Activated T-cell treated with anti-CD3 and anti-CD28 coated beads, Interleukin-2, amount 50 U/mL, for 4 hours (primary cell): ENCODE results near the gene PLCB1. TPM values are rescaled to one million over a fixed set of nuclear protein-coding genes. Genes with fewer than 3 reads are reported as not detected.
"Not testable (repeated sequence)": the region's sequence is repeated elsewhere in the genome, so short reads cannot be mapped to it uniquely, and the experiment has no call there.

Source experiments
- ATAC-seq, 2 donors: fragments of 200-7000 bp; cut with Tn5 transposase; one replicate each; pipeline ENCODE4 v1.10.0; 2021
- DNase-seq: peaks from one replicate; pipeline ENCODE4 v3.0.0-alpha.2; 2020
- H3K27me3 Mint-ChIP-seq: one replicate; pipeline ENCODE4 v1.8.0; 2021; ENCODE audit warnings: low read depth, mixed read lengths
- H3K36me3 Mint-ChIP-seq: one replicate; pipeline ENCODE4 v1.8.0; 2022; ENCODE audit warnings: mixed read lengths; ENCODE audit not compliant: insufficient read depth
- H3K4me1 Mint-ChIP-seq: one replicate; pipeline ENCODE4 v1.8.0; 2021; ENCODE audit warnings: low read depth, mixed read lengths
- H3K4me3 Mint-ChIP-seq: one replicate; pipeline ENCODE4 v1.8.0; 2021; ENCODE audit warnings: mild to moderate bottlenecking, moderate library complexity, mixed read lengths
- H3K9me3 Mint-ChIP-seq: one replicate; pipeline ENCODE4 v1.8.0; 2021; ENCODE audit warnings: mixed read lengths
- total RNA-seq, 3 donors: library from RNA; stranded (reverse); gene quantifications; one replicate each; pipeline ENCODE4 v1.2.1, GENCODE V29; 2021

PLCB1 gene
- total RNA-seq, 3 donors from 2014 or later: 0.91 to 6.0 (median 2.8) TPM

DNA sequence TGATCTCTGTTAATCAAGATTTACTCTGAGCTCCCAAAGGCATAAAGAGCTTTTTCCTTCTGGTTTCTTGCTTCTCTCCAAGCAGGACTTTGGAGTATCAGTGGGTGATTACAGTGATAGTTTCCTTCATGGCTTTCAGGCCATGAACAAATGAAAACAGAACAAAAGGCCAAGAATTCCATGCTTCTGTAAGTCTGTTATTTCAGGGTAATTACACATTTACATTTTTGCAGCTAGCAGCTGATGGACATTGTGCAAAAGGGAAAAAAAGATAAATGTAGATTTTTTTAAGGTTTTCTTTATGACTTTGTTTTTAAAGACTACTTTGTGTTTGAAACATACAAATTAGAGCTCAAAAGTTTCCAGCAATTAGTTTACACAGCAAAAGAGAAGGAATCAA, 441.6 kb downstream of the PLCB1 start:
- H3K27me3 Mint-ChIP-seq: no peaks in the 10 kb centered on the region
- H3K36me3 Mint-ChIP-seq: no peaks in the 10 kb centered on the region
- H3K4me1 Mint-ChIP-seq: no peaks in the 10 kb centered on the region
- ATAC-seq (no peak), DNase-seq (no peak)
- no peaks in the 10 kb centered on the region for H3K9me3 Mint-ChIP-seq
- H3K4me3 Mint-ChIP-seq: no peak overlapping the region

DNA sequence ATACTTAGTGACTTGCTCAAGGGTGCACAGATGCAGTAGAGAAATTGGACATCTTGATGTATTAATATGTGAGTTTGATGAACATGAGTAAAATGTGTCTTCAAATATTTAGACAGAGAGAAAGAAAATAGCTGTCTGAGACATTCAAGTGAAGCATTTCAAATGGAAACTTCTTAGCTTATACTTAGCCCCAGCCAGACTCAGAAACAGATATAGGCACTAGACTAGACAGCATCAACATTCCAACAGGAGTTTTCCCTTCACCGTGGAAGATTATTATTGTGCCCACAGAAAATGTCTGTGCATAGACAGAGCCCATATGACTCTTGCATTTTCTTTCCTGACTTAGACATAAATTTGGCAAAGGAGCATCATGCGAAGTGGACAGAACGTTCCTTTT, 443.0 kb downstream of the PLCB1 start:
- Mint-ChIP-seq H3K27me3 (no peaks in the 10 kb centered on the region), H3K4me1 (no peaks in the 10 kb centered on the region)

DNA sequence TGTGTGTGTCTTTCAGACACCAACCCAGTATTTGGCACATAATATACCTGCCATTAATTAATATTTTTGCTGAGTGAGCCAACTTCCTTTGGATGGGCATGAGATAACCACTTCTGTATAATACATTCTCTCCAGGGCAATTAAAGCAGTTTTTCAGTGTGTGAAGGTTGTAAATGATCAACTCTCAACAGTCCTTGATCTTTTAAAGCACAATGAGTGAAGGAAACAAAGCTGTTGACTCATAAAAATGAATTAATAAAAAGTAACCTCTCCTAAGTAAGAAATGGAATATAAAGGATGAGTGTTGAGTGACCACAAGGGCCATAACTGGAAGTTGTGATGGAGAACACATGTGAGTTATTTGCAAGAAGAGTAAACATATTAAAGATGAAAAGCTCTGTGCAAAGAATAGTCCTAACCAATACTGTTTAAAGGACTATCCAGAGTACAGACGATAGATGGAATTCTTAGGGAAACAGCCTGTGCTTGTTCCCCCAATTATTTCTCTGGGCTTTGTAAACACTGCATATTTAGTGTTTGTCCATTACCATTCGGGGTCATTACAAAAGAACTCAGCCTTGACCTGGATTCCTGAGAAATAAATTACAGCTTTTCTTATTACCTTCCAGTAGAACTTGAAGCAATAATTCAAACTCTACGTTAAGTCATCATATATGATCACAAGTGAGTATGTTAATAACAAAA, 446.2 kb downstream of the PLCB1 start:
- H3K27me3 Mint-ChIP-seq: no peaks in the 10 kb centered on the region
- no peaks in the 10 kb centered on the region for H3K36me3 Mint-ChIP-seq
- DNase-seq: no peak
- no peaks in the 10 kb centered on the region for H3K4me1 Mint-ChIP-seq
- no peaks in the 10 kb centered on the region for H3K9me3 Mint-ChIP-seq
- no peak overlapping the region for H3K4me3 Mint-ChIP-seq
- no peak for ATAC-seq

More for the DNA sequence above, 443.0 kb downstream of the PLCB1 start:
- H3K4me3 Mint-ChIP-seq: no peak overlapping the region
- DNase-seq (no peak), ATAC-seq (no peak)
- H3K9me3 Mint-ChIP-seq: no peaks in the 10 kb centered on the region
- no peaks in the 10 kb centered on the region for H3K36me3 Mint-ChIP-seq

DNA sequence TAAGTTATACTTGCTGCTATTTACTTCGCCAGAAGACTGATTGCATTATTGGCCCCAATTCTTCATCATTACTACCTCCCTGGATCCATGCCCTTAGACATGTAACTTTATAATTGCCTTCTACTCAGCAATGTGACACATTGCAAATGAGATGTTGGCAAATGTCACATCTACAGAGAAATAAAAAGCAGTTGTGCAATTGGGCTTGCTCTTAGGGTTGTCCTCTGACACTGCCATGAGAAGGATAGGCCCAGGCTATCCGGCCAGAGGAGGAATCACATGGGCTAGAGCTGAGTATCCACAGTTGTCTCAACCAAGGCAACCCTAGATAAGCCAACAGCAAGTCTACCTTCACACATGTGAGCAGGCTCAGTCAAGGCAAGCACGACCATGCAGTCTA, 447.0 kb downstream of the PLCB1 start:
- H3K36me3 Mint-ChIP-seq: no peaks in the 10 kb centered on the region

DNA sequence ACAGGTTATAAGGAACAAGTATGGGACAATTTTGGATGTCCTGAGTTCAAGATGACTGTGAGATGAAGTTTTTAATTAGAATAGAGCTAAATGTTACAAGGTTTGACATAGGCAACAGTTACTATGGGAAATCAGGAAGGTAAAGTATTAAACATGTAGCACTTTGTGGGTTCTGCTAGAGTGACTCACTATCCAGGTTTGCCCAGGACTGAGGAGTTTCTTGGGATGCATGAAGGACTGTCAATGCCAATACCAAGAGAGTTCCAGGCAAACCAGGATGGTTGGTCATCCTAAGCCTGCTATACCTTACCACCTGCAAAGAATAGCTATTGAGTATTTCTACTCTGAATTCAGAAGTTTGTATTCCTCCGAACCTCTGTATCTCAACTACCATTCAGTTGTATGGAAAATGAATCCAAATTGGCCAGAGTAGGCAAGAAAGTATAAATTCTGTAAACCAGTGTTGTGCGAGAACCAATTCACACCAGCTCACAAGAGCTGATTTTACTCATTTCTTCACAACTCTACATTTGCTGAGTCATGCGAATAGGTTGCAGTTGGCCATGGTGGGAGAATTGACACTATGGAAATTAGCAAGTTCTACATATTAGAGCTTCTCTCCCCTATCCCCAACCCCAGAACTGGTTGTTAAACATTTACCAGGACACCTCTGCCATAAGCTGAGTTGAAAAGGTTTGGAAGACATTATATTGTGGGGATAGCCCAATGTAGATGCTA, 449.5 kb downstream of the PLCB1 start:
- no peak overlapping the region for H3K4me3 Mint-ChIP-seq
- H3K9me3 Mint-ChIP-seq: no peaks in the 10 kb centered on the region
- H3K4me1 Mint-ChIP-seq: no peaks in the 10 kb centered on the region
- H3K27me3 Mint-ChIP-seq: no peaks in the 10 kb centered on the region
- no peaks in the 10 kb centered on the region for H3K36me3 Mint-ChIP-seq
- DNase-seq: no peak
- no peak for ATAC-seq

More for the DNA sequence above, 447.0 kb downstream of the PLCB1 start:
- H3K9me3 Mint-ChIP-seq: no peaks in the 10 kb centered on the region
- H3K4me1 Mint-ChIP-seq: no peaks in the 10 kb centered on the region
- H3K4me3 Mint-ChIP-seq: no peak overlapping the region
- DNase-seq: no peak
- ATAC-seq: no peak
- no peaks in the 10 kb centered on the region for H3K27me3 Mint-ChIP-seq

DNA sequence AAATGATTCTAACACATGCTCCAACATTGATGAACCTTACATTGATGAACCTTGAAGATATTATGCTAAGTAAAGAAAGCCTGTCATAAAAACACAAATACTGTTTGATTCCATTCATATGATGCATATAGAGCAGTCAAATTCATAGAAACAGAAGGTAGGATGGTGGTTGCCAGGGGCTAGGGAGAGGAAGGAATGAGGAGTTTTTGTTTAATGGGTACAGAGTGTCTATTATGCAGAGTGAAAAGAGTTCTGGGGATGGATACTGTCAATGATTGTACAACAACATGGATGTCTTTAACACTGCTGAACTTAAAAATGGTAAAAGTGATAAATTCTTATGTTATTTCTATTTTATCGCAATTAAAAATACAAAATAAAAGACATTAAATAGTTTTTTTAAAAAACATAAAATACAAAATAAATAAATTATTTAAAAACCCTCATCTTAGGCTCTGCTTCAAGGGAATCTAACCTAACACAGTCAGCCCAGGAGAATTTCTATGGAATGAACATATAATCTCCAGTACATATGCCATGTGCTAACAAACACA, 451.0 kb downstream of the PLCB1 start:
- H3K9me3 Mint-ChIP-seq: no peaks in the 10 kb centered on the region
- no peaks in the 10 kb centered on the region for H3K36me3 Mint-ChIP-seq
- ATAC-seq: no peak
- H3K27me3 Mint-ChIP-seq: no peaks in the 10 kb centered on the region
- H3K4me1 Mint-ChIP-seq: no peaks in the 10 kb centered on the region
- DNase-seq: no peak
- no peak overlapping the region for H3K4me3 Mint-ChIP-seq

DNA sequence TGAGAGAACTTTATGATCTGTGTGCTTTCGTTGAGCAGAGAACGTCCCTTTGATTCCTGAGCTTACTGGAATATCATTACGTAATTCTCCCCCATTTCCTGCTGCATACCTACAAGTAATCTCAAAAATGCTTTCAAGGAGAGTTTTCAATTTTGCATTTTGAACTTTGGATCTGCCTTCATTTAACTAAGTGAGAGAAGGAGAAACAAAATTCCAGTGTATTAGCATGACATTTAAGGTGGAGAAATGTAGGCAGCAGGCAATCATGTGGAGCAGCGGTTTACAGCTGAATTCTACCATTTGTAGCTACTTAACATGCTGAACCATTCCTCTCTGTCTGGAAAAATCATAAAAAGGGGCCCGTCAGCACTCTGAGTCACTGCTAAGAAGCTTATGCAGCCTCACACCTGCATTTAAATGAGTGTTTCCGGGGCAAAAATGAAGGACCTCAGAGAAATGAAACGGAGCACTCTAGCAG, 451.5 kb downstream of the PLCB1 start:
- ATAC-seq: no peak
- Mint-ChIP-seq H3K4me1 (no peaks in the 10 kb centered on the region), H3K4me3 (no peak overlapping the region), H3K27me3 (no peaks in the 10 kb centered on the region), H3K36me3 (no peaks in the 10 kb centered on the region), H3K9me3 (no peaks in the 10 kb centered on the region)
- DNase-seq: no peak

DNA sequence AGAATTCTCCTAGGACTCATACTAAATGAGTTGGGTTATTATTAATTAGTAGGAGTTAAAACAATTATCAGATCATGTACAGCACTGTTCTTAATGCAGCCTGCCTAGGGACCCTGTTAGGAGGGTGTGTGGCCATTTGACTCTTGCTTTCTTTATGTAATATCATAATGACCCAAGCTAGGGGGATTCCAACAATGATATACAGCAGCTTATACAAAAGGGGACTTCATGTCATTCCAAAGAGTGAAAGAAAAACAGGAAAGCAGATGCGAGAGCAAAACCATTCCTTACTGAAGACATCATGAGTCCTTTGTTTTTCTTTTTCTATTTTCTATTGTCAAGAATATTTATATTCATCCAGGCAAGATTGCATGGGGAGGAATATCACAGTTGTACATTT, 455.2 kb downstream of the PLCB1 start:
- DNase-seq: no peak
- ATAC-seq: no peak
- H3K4me1 Mint-ChIP-seq: no peaks in the 10 kb centered on the region
- no peaks in the 10 kb centered on the region for H3K9me3 Mint-ChIP-seq
- H3K27me3 Mint-ChIP-seq: no peaks in the 10 kb centered on the region
- H3K4me3 Mint-ChIP-seq: no peak overlapping the region
- H3K36me3 Mint-ChIP-seq: no peaks in the 10 kb centered on the region

DNA sequence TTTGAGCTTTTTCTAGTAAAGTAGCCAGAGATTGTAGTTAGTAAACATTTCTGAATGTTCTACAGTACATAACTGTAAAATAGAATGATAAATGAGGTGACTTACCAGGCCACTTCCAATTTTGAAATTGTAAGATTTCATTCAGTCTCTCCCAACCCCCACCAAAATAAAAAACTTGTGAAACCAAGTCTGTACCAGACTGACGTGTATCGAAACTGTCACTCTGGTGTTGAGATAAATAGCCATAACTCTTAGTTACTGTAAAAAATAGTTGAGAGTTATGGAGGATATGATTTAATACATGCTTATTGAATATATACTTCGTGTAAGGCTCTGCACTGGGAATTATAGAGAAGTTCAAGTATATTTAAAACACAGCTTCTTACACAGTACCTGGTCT, 455.7 kb downstream of the PLCB1 start:
- Mint-ChIP-seq H3K4me1 (no peaks in the 10 kb centered on the region), H3K4me3 (no peak overlapping the region), H3K9me3 (no peaks in the 10 kb centered on the region), H3K27me3 (no peaks in the 10 kb centered on the region), H3K36me3 (no peaks in the 10 kb centered on the region)
- ATAC-seq (no peak), DNase-seq (no peak)

DNA sequence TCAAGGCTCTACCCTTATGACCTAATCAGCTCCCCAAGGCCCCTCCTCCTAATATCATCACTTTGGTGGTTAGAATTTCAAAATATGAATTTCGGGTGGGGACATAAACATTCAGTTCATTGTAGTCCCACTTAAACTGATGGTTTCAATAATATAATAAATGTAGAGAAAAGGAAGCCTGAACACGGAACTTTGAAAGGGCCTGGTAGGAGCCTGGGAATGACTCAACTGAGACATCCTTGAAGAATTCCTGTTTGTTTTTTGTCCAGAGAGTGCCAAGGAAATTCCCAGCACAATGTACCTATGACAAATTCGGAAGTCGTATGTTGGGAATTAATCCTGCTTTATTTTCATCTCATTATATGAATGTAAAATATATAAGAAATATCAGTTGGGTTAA, 457.9 kb downstream of the PLCB1 start:
- H3K27me3 Mint-ChIP-seq: no peaks in the 10 kb centered on the region
- ATAC-seq: no peak
- H3K4me3 Mint-ChIP-seq: no peak overlapping the region
- no peaks in the 10 kb centered on the region for H3K36me3 Mint-ChIP-seq
- no peak for DNase-seq
- no peaks in the 10 kb centered on the region for H3K4me1 Mint-ChIP-seq
- H3K9me3 Mint-ChIP-seq: no peaks in the 10 kb centered on the region

DNA sequence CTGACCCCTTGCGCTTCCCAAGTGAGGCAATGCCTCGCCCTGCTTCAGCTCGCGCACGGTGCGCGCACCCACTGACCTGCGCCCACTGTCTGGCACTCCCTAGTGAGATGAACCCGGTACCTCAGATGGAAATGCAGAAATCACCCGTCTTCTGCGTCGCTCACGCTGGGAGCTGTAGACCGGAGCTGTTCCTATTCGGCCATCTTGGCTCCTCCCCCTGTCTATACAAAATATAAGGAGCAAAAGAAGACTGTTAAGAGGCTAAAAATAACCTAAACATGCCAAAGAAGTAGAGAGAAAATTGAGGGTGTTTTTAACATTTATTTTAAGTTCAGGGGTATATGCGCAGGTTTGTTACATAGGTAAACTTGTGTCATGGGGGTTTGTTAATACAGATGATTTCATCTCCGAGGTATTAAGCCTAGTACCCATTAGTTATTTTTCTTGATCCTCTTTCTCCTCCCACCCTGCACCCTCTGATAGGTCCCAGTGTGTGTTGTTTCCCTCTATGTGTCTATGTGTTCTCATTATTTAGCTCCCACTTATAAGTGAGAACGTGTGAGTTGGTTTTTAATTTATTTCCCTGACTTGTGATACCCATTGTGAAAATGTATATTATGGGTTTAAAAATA, 469.0 kb downstream of the PLCB1 start:
- DNase-seq, ATAC-seq, H3K27me3 Mint-ChIP-seq, H3K4me3 Mint-ChIP-seq, H3K9me3 Mint-ChIP-seq, H3K36me3 Mint-ChIP-seq: not testable (repeated sequence)
- H3K4me1 Mint-ChIP-seq: peaks cover 22% of the 10 kb centered on the region

DNA sequence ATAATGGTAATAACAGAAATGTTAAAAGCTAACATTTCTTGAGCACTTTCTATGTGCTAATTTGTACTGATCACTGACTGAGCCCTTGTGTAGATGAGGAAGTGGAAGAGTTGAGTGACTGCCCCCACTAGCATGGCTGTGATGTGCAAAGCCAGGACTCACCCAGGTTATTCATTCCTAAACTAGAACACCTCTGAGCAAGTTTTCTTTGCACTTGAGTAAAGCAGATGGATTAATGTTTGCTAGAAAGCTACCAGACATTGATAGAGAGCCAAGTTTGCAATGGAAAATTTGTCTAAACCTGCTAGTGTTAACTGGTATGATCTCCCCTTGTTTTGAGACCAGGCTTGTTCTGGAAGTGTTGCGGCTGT, 469.5 kb downstream of the PLCB1 start:
- H3K9me3 Mint-ChIP-seq: peaks cover 10% of the 10 kb centered on the region
- ATAC-seq (no peak), DNase-seq (no peak)
- H3K27me3 Mint-ChIP-seq: no peaks in the 10 kb centered on the region
- no peak overlapping the region for H3K4me3 Mint-ChIP-seq
- H3K4me1 Mint-ChIP-seq: peaks cover 22% of the 10 kb centered on the region
- no peaks in the 10 kb centered on the region for H3K36me3 Mint-ChIP-seq

DNA sequence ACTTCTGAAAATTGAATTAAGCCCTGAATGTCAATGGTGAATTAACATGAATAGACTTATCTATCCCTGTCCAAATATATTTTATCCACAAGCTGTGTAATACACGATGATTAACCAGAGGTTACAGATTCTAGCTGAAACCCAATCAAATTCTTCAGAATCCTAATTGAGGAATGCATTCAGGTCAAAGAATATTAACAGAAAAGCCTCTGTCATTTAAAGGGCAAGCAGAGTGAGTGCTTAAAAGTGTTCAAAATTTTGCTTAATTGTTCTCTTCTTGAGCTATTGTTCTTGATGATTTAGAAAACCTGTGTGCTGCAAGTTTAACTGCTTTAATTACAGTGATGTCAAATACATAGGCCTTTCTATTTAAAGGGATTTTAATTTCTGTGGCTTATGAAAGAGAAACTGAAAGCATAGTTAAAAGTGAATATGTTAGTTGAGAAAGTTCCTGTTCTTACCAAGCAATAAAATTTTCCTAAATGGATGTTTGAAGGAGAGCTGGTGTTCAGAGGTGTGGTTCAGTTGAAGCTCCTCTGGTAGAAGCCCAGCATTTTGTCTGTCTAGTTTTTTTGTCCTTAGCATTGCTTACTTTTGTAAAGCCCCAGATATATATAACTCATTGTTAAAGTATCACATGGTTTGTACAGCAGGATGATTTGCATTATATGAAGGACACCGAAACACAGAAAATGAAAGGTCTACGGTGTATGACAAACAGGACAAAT, 470.5 kb downstream of the PLCB1 start:
- H3K9me3 Mint-ChIP-seq: peaks cover 10% of the 10 kb centered on the region
- H3K4me3 Mint-ChIP-seq: peak overlapping the region; percentile 65
- DNase-seq (no peak), ATAC-seq (no peak)
- peaks cover 22% of the 10 kb centered on the region for H3K4me1 Mint-ChIP-seq
- no peaks in the 10 kb centered on the region for H3K36me3 Mint-ChIP-seq
- no peaks in the 10 kb centered on the region for H3K27me3 Mint-ChIP-seq

DNA sequence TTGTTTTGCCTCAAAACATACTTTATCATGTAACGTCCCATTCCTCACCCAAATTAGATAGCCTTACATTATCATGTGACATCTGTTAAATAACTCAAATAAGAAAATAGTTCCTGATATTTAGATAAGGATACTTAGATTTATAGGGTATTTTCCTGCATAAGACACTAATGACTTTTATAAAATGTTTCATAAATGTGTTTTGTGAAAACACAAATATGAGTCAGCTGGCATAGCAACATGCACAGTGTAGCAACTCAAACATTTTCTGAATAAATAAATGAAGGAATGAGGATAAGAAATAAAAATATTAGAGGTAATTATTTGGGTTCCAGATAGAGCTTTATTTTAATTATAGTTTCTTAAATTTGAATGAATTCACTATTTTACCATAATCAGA, 476.4 kb downstream of the PLCB1 start:
- DNase-seq (no peak), ATAC-seq (no peak)
- peaks cover 7% of the 10 kb centered on the region for H3K9me3 Mint-ChIP-seq
- H3K4me1 Mint-ChIP-seq: peaks cover 1% of the 10 kb centered on the region
- H3K27me3 Mint-ChIP-seq: no peaks in the 10 kb centered on the region
- no peak overlapping the region for H3K4me3 Mint-ChIP-seq
- H3K36me3 Mint-ChIP-seq: no peaks in the 10 kb centered on the region
